NOMO-1 (cell line): Measurements from ENCODE around the gene ZBTB44.

Experiments used
- DNase-seq, 2 experiments: peaks; one replicate each; lab custom pipeline; 2025; ENCODE audit not compliant: unreplicated experiment in 2 of 2; lab: John Stamatoyannopoulos, UW

Gene ZBTB44, protein sequence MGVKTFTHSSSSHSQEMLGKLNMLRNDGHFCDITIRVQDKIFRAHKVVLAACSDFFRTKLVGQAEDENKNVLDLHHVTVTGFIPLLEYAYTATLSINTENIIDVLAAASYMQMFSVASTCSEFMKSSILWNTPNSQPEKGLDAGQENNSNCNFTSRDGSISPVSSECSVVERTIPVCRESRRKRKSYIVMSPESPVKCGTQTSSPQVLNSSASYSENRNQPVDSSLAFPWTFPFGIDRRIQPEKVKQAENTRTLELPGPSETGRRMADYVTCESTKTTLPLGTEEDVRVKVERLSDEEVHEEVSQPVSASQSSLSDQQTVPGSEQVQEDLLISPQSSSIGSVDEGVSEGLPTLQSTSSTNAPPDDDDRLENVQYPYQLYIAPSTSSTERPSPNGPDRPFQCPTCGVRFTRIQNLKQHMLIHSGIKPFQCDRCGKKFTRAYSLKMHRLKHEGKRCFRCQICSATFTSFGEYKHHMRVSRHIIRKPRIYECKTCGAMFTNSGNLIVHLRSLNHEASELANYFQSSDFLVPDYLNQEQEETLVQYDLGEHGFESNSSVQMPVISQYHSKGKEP

DNA sequence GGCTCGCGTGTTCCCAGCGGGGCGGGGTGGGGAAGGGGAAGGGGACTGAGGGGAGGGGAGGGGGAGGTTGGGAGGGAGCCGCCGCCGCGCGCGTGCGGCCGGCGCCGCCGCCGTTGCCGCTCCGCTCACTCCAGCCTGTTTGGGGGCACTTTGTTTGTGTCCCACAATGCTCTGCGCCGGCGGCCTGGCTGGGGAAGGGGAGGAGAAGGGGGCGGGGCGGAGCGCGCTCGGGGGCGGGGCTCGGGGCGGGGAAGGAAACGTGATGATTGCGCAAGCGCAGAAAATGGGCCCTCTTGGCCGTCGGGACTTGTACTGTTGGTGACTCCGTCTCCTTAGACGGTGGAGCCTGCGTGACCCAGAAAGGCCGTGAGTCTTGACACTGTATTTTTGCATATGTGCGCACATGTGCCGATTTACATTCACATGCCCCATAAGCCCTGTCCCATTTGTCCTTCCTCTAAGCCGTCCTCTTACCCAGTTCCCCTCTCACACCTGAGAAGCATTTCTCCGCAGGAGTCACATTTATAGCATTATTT lies at the start of gene ZBTB44:
ZBTB44 (minus strand) TSS at position 168 of the 536 bp plus-strand sequence. CDS start 53,044 bp downstream, outside the sequence.
- peak; percentile 82 to 94 for DNase-seq

GRCh38 chr11:130359419-130359818 lies 44.7 kb upstream of the ZBTB44 start:
- DNase-seq: peak; percentile 75 to 81

GRCh38 chr11:130358398-130358797 lies 43.7 kb upstream of the ZBTB44 start:
- no peak for DNase-seq

GRCh38 chr11:130347261-130347660 lies 32.5 kb upstream of the ZBTB44 start:
- DNase-seq: no peak

DNA sequence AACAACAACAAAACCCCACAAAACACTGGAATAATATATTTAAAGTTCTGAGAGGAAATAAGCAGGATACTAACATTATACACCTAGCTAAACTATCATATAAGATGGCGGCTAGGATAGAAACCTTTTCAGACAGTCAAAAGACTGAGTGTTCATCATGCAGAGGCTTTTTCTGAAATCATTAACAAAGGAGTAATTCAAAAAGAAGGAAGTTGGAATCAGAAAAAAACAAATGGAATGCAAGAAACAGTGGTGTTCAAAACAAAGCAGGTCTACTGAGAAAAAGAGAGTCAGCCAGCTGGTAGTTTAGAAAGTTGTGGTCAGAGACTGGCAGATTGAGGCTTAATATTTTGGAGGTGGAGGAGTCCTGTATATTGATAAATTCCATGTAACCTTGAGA lies 30.1 kb upstream of the ZBTB44 start:
- no peak for DNase-seq

DNA sequence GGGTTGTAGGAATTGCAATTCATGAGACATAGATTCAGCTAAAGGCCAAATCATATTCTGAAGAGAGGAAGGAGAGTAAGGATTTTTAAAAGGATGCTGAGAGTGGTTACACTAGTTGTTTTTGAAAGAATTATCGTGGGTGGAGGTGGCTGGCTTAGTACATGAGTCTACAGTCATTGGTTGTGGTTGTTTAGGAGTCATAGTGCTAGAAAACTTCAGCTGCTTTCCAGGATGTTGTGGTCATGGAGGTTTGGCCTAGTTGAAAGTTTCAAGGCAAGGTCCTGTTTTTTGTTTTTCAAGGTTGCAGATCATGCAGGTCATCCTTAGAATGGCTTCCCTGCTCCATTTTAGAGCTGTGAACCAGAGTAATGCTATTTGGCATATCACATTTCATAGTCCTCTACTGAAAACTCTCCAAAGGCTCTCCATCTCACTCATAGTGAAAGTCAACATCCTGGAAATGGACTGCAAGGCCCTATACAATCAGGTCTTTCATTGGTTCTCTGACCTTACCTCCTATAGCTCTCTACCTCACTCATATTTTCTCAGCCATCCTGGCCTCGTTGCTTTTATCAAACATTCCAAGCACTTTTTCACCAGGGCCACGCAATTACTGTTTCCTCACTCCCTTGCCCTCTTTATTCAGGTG lies 26.1 kb upstream of the ZBTB44 start:
- no peak for DNase-seq

GRCh38 chr11:130338667-130339066 lies 23.9 kb upstream of the ZBTB44 start:
- no peak for DNase-seq

GRCh38 chr11:130337281-130338089 lies 22.8 kb upstream of the ZBTB44 start:
- no peak for DNase-seq

DNA sequence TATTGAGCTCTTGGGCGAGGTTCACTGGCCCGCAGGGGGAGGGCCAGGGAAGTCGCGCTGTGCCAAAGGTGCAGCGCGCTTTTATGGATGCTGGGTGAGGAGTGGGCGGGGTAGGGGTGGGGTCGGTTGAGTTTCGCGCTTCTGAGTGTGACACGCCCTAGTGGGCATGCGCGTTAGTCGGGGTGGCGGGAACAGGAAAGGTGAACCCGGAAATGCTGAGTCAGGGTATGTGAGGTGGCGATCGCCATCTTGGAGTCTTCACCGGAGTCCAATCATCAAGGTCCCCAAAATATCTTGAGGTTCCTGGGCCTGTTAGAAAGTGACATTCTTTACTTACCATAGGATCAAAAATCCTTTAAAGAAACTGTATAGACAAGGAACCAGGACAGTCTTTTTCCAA lies 16.7 kb upstream of the ZBTB44 start:
- DNase-seq: peak in 1 of 2 experiments; percentile 30

GRCh38 chr11:130330101-130330684 lies 15.5 kb upstream of the ZBTB44 start:
- DNase-seq: no peak

GRCh38 chr11:130328420-130328819 lies 13.7 kb upstream of the ZBTB44 start:
- DNase-seq: no peak

GRCh38 chr11:130327716-130328115 lies 13.0 kb upstream of the ZBTB44 start:
- DNase-seq: no peak

GRCh38 chr11:130325691-130326090 lies 11.0 kb upstream of the ZBTB44 start:
- DNase-seq: no peak

GRCh38 chr11:130323452-130324450 lies 9.0 kb upstream of the ZBTB44 start:
- DNase-seq: no peak

DNA sequence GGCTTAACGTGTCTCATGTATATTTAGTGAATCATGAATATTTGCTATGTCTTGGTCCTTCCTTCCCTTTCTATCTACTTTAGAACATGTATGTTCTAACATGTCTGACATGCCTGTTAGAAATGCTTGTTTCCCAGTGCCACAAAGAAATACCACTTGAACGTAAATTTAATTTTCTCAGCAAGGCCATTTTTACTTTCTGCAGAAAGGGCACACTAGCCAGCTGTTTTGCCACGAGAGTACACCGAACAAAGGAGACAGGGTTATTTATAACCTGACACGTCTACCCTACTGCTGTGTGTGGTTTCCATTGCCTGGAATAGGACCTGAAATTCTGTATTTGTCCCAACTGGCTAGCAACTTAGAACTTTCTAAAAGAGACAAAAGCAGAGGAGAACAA lies 7.4 kb upstream of the ZBTB44 start:
- DNase-seq: no peak

DNA sequence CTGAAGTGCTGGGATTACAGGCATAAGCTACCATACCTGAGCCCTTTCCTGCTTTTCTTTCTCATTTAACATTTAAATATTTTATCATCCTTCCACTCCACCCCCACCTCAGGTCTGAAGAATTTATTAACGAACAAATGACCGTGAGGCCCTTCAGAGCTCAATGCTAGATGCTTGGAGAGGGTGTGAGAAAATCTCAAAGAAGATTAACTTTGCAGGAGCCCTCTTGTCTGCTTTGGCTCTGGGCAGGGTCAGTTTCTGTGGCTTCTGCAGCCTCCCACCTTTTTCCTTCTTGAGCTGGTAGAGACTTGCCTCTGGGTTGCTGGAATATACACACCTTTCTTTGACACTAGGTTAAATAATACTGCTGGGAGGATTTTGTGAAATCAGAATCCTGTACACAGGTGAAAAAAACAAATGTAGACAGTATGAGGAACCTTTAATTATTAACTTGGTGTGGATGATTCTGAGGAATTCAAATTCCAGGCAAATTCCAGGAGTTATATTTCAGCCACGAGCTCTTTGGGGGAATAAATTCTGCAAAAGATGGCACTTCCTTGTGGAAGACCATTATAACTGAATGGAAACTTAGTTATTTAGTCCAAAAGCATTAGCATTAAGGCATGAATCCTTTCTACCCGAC lies 3.4 kb upstream of the ZBTB44 start:
- DNase-seq: no peak

GRCh38 chr11:130315354-130315970 lies 745 bp upstream of the ZBTB44 start:
- no peak for DNase-seq

DNA sequence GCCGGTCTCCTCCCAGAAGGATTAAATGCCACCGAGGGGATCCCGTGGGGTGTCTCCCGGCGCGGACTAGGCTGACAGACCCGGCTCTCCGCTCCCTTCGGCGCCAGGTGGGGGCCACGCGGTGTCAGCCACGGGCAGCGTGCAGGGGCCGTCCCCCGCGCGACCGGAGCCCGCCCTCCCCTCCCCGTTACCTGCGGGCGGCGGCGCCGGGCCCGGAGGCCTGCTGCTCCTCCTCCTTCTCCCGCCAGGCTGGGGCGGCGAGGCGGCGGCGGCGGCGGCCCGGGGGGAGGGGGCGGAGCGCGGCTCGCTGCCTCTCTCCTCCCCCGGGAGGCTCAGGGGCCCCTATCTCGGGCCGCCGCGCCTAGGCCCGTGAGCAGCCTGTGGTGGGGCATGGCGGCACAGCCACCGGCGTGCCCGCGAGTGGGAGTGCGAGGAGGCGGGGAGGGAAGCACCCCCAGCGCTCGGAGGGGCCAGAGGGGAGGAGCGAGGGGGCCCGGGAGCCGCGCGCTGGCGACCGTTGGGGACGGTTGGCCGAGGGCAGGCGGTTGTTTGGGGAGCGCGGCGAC lies 450 bp downstream of the ZBTB44 start:
- peak; percentile 80 to 94 for DNase-seq
